NCI-H1092 treated with DMSO at 0.1 percent for 48 hours (cell line): ENCODE measurements around the gene SLC6A15.

Experiments used
- DNase-seq: peaks from one replicate; lab custom pipeline; 2025; lab: John Stamatoyannopoulos, UW

The SLC6A15 gene

GRCh38 chr12:84874825-84875139, 37.8 kb downstream of the SLC6A15 start:
- DNase-seq = no peak

- peak; percentile 61 for DNase-seq
Measured at GRCh38 chr12:84874125-84874824, 38.3 kb downstream of the SLC6A15 start.

- DNase-seq = no peak
Measured at GRCh38 chr12:84862186-84862585, 50.4 kb downstream of the SLC6A15 start.

DNA sequence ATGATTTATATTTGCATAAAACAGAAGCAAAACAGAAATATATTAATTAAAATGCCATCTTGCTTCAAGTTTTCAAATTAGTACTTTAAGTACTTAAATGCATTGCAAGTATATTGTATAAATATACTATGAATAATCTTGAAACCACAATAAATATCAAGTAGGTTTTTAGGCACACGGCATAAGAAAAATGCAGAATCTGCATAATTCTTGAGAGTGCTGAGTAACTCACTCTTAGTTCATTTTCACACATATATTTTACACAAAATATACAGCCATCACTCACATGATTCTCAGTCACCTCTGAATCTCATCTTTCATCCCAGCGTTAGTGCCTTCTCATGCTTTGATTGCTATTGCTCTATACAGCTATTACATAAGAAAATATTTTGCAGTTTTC, 51.9 kb downstream of the SLC6A15 start:
- DNase-seq = no peak

DNA sequence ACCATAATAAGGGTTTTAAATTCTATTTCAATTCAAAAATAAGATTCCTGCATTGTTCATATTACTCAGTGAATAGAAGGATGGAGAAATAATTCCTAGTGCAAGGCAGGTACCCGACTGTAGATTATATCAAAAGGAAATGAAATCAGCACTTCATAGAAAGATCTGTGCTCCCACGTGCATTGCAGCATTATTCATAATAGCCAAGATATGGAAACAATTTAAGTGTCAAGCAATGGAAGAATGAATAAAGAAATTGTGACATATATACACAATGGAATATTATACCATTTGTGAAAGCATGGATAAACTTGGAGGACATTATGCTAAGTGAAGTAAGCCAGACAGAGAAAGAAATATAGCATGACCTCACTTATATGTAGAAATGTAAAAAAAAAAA, 53.8 kb downstream of the SLC6A15 start:
- DNase-seq = no peak

DNA sequence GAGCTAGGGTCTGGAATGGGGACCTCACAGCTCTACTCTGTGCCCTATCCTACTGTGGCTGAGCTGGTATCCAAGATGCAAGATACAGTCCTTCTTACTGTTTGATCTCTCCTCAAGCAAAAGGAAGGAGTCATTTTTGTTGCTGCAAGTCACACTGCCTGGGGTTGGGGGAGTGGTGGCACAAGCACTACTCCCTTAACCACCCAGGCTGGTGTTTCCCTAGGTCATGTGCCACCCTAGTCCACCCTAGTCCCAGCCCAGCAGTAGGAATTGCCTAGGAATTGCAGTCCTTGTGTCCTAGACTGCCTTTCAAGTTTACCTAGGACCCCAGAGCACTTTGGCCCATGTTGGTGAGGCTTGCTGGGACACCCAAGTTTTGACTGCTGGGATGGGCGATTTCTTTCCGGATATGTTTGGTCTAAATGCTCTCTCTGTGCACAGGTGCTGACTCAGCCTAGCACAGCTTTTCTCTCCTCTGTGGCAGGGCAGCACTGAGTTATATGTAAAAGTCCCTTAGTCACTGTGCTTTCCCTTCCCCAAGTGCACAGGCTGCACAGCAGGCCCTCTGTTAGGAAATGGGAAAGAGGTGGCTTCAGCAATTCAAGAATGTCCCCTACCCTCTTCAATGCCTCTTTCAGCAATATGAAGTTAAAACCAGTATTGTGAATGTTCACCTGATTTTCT, 54.9 kb downstream of the SLC6A15 start:
- DNase-seq = no peak

GRCh38 chr12:84856156-84856900, 56.3 kb downstream of the SLC6A15 start:
- no peak for DNase-seq

GRCh38 chr12:84843593-84844144, 68.9 kb downstream of the SLC6A15 start:
- no peak for DNase-seq

DNA sequence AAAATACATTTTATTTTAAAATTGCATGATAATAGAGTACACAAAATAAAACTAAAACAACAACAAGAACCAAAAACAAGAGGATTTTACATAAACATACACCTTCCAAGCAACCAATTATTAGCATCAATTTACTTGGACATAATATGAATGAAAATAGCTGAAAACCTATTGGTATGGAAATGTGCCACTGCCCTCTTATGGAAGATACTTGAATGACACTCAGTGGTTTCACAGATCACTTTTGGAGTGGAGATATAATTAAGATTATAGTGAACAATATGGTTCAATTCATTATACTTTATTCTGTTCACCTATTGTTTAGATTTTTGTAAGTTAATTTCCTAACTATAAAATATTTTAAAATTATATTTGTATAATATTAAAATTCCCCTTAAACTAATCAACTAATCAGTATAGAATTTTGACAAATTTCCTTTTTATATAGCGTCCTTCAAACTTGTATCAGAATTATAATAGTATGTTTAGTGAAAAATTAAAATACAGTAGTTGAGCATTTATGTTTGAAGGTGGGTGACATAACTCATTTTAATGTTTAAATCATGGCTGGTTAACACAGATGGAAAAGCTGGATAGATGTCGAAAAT, 70.1 kb downstream of the SLC6A15 start:
- peak; percentile 53 for DNase-seq

- no peak for DNase-seq
Measured at GRCh38 chr12:84841591-84841990, 71.0 kb downstream of the SLC6A15 start.

DNA sequence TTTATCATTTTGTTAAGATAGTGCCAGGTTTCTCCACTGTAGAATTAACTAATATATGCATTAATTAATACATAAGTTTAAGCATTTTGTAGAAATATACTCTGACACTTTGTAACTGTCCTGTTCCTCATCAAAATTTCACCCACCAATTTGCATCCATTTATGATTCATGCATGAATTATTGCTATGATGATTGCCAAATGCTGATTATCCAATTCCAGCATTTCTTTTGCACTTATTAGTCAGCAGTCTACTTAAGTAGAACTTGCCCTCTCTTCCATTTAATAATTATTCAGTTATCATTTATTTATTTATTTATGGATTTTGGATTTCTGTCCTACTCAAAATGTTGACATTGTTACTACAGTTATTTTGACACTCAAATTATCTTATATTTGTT, 72.2 kb downstream of the SLC6A15 start:
- no peak for DNase-seq

DNA sequence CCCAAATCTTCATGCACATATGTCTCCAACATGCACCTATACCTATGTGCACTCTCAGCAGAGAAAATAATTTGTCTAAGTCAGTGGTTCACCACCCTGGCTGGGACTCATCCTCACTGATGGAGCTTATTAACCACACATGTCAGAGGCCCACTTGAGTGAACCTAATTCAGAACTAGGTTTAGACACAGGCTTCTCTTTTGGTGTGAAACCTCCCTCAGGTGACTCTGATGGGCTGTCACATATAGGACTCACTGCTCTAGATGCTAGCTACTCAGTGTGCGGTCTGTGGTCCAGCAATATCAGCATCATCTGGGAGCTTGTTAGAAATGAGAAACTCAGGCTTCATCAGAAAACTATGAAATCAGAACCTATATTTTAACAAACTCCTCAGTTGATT, 85.7 kb downstream of the SLC6A15 start:
- DNase-seq = no peak

GRCh38 chr12:84825149-84825548, 87.5 kb downstream of the SLC6A15 start:
- no peak for DNase-seq

GRCh38 chr12:84822525-84822924, 90.1 kb downstream of the SLC6A15 start:
- no peak for DNase-seq

DNA sequence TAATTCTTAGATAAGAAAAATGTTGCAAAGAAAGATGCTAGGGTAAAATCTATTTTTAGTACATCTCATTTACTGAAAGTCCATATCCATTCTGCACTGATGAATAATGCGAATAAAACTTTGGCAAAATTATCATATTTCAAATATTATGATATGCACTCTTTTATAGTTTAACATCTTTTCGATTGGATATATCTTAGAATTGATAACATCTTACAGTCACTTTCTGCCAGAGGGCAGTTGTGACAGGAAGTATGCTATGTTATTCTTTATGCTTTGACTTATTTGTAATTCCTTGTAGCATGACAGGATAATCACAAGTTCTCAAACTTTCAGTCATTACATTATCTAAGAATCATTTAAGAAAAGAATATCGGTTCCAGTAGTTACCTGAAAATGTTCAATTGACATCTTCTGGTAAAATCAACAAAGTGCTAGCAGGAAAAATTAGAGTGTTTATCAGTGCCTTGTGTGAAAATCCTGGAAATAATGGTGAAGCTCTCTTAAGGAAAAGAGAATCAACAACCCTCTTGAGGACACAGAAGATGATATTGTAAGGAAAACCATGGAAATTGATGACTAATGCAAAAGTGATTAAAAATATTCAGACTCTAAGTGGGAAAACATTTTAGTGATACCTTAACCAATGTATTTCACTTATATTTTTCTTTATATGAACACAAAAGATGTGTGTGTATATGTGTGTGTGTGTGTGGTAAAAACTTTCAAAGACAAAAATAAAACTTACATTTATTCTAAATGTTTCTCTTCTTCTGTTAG, 95.5 kb downstream of the SLC6A15 start:
- no peak for DNase-seq

DNA sequence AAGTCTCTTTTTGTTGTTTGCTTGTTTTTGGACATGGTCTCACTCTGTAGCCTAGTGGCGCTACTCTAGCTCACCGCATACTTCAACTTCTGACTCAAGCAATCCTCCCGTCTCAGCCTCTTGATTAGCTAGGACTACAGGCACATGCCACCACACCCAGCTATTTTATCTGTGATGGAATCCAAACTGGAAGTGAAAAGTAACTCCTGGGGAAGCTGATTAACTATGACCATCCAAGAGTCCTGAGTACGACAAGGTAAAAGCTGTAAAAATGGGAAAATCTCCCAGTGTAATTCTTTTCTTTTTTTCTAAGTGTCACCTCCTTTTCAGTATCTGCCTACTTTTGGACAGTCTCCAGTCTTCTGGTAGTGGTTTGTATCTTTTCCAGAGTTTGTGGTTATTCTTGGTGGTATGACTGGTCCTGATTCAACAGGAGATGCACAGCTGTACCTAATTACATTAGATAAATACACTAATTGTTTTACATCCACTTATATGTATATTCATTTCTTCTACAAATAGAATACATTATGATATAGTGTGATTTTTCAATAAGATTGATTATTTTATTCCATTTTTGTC, 97.8 kb downstream of the SLC6A15 start:
- DNase-seq = no peak

DNA sequence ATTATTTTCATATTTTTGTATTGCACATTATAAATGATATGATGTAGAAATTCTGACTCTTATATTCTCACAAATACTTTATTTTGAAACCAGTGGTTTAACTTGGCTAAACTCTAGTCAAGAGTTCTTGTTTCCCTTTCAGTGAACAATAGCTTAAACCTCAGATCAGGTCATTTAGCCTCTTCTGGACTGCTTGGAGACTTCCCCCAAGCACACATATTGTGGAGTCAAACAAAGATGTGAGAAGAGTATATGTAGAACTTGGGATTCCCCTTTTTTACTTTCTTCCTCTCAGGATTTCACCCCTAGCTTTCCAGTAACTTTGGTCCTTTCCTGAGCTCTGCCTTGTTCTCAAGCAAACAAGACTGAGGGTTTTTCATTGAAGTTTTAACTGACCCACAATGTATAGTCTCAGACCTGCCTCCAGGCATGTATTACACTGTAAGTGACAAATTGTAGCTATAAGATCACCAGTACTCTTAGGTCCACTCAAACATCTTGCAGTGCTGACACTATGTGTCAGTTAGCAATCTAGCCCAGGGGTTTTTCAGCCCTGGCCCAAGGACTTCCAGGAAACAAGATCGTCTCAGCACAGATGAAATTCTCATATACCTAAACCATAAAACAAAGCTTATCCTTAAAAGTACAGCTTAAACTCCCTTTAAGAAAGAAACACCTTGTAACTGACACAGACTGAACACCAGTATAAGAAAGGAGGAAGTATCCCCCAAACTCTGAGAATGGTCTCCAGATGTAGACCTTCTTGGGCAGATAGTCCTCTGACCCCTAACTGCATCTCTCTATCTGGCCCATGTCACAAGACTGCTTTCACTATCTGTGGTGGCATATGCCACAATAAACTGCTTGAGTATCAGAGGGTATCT, 98.6 kb downstream of the SLC6A15 start:
- no peak for DNase-seq

- DNase-seq = no peak
Measured at GRCh38 chr12:84811291-84811690, 101.3 kb downstream of the SLC6A15 start.

DNA sequence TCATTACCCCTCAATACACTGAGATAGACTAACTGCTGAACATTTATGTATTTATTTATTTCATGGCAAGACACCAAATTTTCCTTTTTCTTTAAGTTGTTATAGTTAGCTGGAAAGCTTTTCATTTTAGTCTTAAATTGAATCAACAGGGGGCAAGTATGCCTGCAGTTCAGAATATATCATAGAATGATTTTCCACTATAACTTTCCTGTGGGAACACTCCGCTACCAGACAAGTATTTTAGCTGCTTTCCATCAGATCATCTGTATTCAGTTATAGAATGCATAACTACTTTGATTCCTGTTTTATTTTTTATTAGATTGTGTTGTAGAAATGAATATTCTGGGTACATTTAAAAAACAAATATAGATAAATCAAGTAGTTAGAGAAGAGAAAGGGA, 102.0 kb downstream of the SLC6A15 start:
- no peak for DNase-seq
